Activated CD4-positive, alpha-beta T cell treated with anti-CD3 and anti-CD28 coated beads, Interleukin-2, Interleukin-6, amounts not matched to agents 100 ng/mL and 50 ng/mL, durations not matched to agents 16 hours and 8 hours (primary cell): ENCODE data around the gene RBM19.

Experiments
- DNase-seq: peaks from one replicate; pipeline ENCODE4 v3.0.0-alpha.2; 2020

Gene RBM19

GRCh38 chr12:113875691-113876090 lies 90.4 kb downstream of the RBM19 start:
- DNase-seq = no peak

- no peak for DNase-seq
Measured at GRCh38 chr12:113874999-113875561, 91.0 kb downstream of the RBM19 start.

GRCh38 chr12:113874326-113874725 lies 91.8 kb downstream of the RBM19 start:
- no peak for DNase-seq

GRCh38 chr12:113873740-113874139 lies 92.4 kb downstream of the RBM19 start:
- DNase-seq = no peak

- no peak for DNase-seq
Measured at GRCh38 chr12:113870890-113871289, 95.2 kb downstream of the RBM19 start.

GRCh38 chr12:113870035-113870434 lies 96.1 kb downstream of the RBM19 start:
- no peak for DNase-seq

- DNase-seq = no peak
Measured at GRCh38 chr12:113868365-113868764, 97.8 kb downstream of the RBM19 start.

- DNase-seq = no peak
Measured at GRCh38 chr12:113867258-113867657, 98.9 kb downstream of the RBM19 start.

GRCh38 chr12:113866496-113866895 lies 99.6 kb downstream of the RBM19 start:
- no peak for DNase-seq

- no peak for DNase-seq
Measured at GRCh38 chr12:113863455-113863845, 102.7 kb downstream of the RBM19 start.

- DNase-seq = peak; percentile 10
Measured at GRCh38 chr12:113862590-113863454, 103.3 kb downstream of the RBM19 start.

- DNase-seq = no peak
Measured at GRCh38 chr12:113861708-113862312, 104.3 kb downstream of the RBM19 start.

GRCh38 chr12:113860950-113861349 lies 105.2 kb downstream of the RBM19 start:
- no peak for DNase-seq

GRCh38 chr12:113860059-113860820 lies 105.9 kb downstream of the RBM19 start:
- no peak for DNase-seq

- DNase-seq = no peak
Measured at GRCh38 chr12:113858841-113859386, 107.2 kb downstream of the RBM19 start.

- DNase-seq = no peak
Measured at GRCh38 chr12:113857371-113857770, 108.8 kb downstream of the RBM19 start.

GRCh38 chr12:113855998-113856397 lies 110.1 kb downstream of the RBM19 start:
- no peak for DNase-seq

- DNase-seq = no peak
Measured at GRCh38 chr12:113854385-113855142, 111.6 kb downstream of the RBM19 start.

GRCh38 chr12:113853491-113853890 lies 112.6 kb downstream of the RBM19 start:
- DNase-seq = no peak

- no peak for DNase-seq
Measured at GRCh38 chr12:113852695-113853490, 113.2 kb downstream of the RBM19 start.

- no peak for DNase-seq
Measured at GRCh38 chr12:113852264-113852663, 113.9 kb downstream of the RBM19 start.
